ENCODE results near the gene HECTD4.
"Not testable (repeated sequence)": the region's sequence is repeated elsewhere in the genome, so short reads cannot be mapped to it uniquely, and the experiment has no call there.

Gene HECTD4

GRCh38 chr12:112252184-112252583 is 130.0 kb downstream of the HECTD4 start:
- DNase-seq = no peak

- DNase-seq = not testable (repeated sequence)
Measured at GRCh38 chr12:112244902-112245301, 137.3 kb downstream of the HECTD4 start.

- no peak for DNase-seq
Measured at GRCh38 chr12:112243255-112244110, 138.7 kb downstream of the HECTD4 start.

GRCh38 chr12:112241176-112241575 is 141.1 kb downstream of the HECTD4 start:
- DNase-seq = no peak

GRCh38 chr12:112239881-112240280 is 142.3 kb downstream of the HECTD4 start:
- no peak for DNase-seq

GRCh38 chr12:112239020-112239419 is 143.2 kb downstream of the HECTD4 start:
- DNase-seq = no peak

- no peak for DNase-seq
Measured at GRCh38 chr12:112238441-112238840, 143.8 kb downstream of the HECTD4 start.

GRCh38 chr12:112236786-112237185 is 145.4 kb downstream of the HECTD4 start:
- DNase-seq = no peak

- DNase-seq = no peak
Measured at GRCh38 chr12:112236386-112236785, 145.8 kb downstream of the HECTD4 start.

- no peak for DNase-seq
Measured at GRCh38 chr12:112234303-112234702, 147.9 kb downstream of the HECTD4 start.

- DNase-seq = no peak
Measured at GRCh38 chr12:112233242-112233641, 149.0 kb downstream of the HECTD4 start.

- DNase-seq = no peak
Measured at GRCh38 chr12:112230136-112230535, 152.1 kb downstream of the HECTD4 start.

- no peak for DNase-seq
Measured at GRCh38 chr12:112226768-112227167, 155.5 kb downstream of the HECTD4 start.

GRCh38 chr12:112220628-112221027 is 161.6 kb downstream of the HECTD4 start:
- DNase-seq = not testable (repeated sequence)

- DNase-seq = no peak
Measured at GRCh38 chr12:112219195-112219594, 163.0 kb downstream of the HECTD4 start.

GRCh38 chr12:112218150-112218549 is 164.1 kb downstream of the HECTD4 start:
- DNase-seq = no peak

- DNase-seq = no peak
Measured at GRCh38 chr12:112217647-112218046, 164.6 kb downstream of the HECTD4 start.

- no peak for DNase-seq
Measured at GRCh38 chr12:112216223-112216622, 166.0 kb downstream of the HECTD4 start.

GRCh38 chr12:112214064-112214463 is 168.2 kb downstream of the HECTD4 start:
- DNase-seq = no peak

GRCh38 chr12:112208301-112208910 is 173.8 kb downstream of the HECTD4 start:
- DNase-seq = no peak

- no peak for DNase-seq
Measured at GRCh38 chr12:112207397-112207924, 174.8 kb downstream of the HECTD4 start.

GRCh38 chr12:112206944-112207343 is 175.3 kb downstream of the HECTD4 start:
- no peak for DNase-seq

GRCh38 chr12:112199136-112199535 is 183.1 kb downstream of the HECTD4 start:
- no peak for DNase-seq

GRCh38 chr12:112198120-112198733 is 184.0 kb downstream of the HECTD4 start:
- peak; percentile 53 for DNase-seq
